Stimulated activated naive CD8-positive, alpha-beta T cell treated with anti-CD3 and anti-CD28 coated beads, Interleukin-15, Interleukin-2, amounts not matched to agents 100 U/mL and 50 U/mL, for 24 hours (primary cell): ENCODE results near the gene TNNI2.
"Not testable (repeated sequence)": the region's sequence is repeated elsewhere in the genome, so short reads cannot be mapped to it uniquely, and the experiment has no call there.

Experiments used
- ATAC-seq: fragments of 150-1000 bp; cut with Tn5 transposase; one replicate; pipeline ENCODE4 v1.10.0; 2021
- DNase-seq: peaks from one replicate; pipeline ENCODE4 v3.0.0; 2021

The TNNI2 gene

GRCh38 chr11:1862588-1863351 is 24.0 kb downstream of the TNNI2 start:
- no peak for ATAC-seq
- DNase-seq, result no peak

- no peak for ATAC-seq
These were observed 24.8 kb downstream of the TNNI2 start for GRCh38 chr11:1863352-1864216.

GRCh38 chr11:1864231-1864630 is 25.4 kb downstream of the TNNI2 start:
- DNase-seq (no peak), ATAC-seq (no peak)

More at GRCh38 chr11:1863352-1864216, 24.8 kb downstream of the TNNI2 start:
- no peak for DNase-seq

DNA sequence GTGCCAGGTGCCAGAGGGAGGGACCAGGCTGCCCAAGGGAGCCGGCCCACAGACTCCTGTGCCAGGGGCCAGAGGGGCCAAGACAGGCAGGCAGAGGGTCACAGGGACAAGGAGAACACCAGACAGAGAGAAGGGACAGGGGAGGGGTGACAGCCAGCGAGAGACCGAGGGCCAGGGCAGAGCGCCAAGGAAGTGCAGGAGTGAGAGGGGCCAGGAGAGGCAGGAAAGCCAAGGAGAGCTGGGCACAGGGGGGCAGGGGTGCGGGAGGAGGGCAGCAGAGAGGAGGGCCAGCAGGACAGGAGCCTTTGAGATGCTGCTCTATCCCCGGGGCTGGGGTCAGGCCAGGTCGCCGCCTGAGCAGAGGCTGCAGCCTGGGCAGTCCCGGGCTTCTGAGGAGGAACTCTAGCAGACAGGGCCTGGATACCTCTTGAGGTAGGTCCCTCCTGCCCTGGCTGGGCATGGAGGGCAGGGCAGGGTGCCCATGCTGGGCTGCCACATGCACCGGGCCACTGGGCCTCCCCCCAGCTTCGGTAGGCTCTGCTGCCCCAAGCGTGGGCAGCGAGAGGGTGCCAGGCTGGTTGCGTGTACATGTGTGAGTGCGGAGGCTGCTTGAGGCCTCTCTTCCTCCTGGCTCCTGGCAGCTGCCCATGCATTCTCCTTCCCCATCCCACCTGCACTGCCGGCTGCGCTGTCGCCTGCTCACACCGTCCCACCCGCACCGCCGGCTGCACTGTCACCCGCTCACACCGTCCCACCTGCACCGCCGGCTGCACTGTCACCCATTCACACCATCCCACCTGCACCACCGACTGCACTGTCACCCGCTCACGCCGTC is 26.3 kb downstream of the TNNI2 start:
- no peak for DNase-seq
- ATAC-seq, result no peak

DNA sequence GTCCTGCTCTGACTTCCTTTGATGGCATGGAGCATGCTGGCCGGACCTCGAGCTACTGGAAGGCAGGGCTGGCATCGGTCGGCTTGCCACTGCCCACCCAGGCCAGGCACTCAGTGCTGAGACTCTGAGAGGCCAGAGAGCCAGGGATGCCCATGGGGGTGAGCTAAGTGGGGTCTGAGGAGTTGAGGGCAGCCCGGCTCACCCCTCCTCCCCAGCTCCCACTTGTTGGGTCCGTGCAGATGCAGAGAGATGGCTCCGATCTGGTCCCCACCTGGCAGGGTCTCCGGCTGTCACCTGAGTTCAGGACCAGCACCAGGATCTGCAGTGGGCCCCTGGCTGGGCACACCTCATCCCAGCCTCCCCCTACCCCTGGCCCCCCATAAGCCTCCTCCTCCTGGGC is 27.4 kb downstream of the TNNI2 start:
- DNase-seq (no peak), ATAC-seq (no peak)

- DNase-seq (no peak), ATAC-seq (no peak)
These were observed 28.0 kb downstream of the TNNI2 start for GRCh38 chr11:1866776-1867175.

- DNase-seq, result no peak
- ATAC-seq, result no peak
These were observed 28.6 kb downstream of the TNNI2 start for GRCh38 chr11:1867381-1867780.

- ATAC-seq, result no peak
- DNase-seq, result no peak
These were observed 29.4 kb downstream of the TNNI2 start for GRCh38 chr11:1868056-1868635.

DNA sequence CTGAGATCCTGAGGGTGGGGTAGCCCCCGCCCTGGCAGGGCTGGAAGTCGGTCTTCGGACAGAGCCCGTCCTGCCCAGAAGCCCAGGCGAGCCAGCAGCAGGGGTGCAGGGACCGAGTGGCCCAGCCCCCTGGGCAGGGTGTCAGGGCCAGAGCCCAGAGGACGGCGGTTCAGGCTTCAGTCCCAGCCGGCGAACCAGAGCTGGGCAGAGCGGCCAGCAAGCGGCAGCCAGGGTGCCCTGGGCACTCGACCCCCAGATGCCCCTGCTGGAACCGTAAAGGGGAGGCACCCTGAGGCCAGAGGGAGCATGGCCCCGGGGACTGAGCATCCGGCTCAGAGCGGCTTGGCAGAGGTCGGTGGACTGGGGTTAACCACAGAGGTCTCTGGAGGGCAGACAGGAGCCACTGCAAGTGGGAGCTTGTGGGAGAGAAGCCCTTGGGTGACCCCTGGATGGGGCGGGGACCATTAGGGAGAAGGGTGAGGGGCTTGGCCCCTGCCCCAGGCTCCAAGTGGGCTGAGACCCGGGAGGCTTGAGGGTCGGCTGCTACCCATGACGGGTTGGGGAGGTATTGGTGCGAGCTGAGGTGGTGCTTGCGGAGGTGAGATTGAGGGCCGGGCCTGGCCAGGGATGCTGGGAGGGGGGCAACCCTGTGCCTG is 30.0 kb downstream of the TNNI2 start:
- no peak for DNase-seq
- ATAC-seq, result no peak

- no peak for ATAC-seq
- DNase-seq, result no peak
These were observed 30.9 kb downstream of the TNNI2 start for GRCh38 chr11:1869427-1870325.

GRCh38 chr11:1870326-1870696 is 31.5 kb downstream of the TNNI2 start:
- no peak for DNase-seq
- ATAC-seq, result no peak

DNA sequence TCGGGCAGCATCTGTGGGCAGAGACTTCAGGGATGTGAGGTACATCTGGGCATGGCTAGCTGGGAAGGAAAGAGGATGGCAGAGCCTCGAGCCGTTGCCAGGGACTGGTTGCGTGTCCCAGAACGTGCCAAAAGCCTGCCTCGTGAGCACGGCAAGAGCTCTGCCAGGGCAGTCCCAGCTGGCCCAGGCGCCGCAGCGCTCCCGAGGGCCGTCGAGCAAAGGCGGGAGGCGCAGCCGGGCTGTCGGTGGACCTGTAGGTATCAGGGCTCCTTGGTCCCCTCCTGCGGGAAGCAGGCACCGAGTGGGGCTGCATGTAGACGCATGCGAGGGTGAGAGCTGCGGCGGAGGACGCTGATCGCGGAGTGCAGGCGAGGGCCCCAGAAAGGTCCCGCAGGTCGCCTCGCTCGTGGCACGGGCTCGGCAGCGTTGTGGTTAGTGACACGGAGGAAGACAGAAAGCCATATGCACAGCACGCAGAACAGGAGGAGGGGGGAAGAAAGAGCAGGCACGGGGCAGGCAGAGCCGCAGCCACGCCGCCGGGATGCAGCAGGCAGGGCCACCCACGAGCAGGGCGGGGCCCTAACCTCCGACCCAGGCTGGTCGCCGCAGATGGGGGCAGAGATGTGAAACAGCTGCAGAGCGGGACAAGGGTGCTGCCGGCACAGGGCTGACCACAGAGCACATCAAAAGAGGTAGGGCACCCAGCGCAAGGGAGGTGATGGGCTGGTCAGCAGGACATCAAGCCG is 32.1 kb downstream of the TNNI2 start:
- DNase-seq, result peak; percentile 48
- peak; percentile 55 for ATAC-seq

GRCh38 chr11:1871531-1871930 is 32.8 kb downstream of the TNNI2 start:
- DNase-seq, result no peak
- ATAC-seq, result no peak

DNA sequence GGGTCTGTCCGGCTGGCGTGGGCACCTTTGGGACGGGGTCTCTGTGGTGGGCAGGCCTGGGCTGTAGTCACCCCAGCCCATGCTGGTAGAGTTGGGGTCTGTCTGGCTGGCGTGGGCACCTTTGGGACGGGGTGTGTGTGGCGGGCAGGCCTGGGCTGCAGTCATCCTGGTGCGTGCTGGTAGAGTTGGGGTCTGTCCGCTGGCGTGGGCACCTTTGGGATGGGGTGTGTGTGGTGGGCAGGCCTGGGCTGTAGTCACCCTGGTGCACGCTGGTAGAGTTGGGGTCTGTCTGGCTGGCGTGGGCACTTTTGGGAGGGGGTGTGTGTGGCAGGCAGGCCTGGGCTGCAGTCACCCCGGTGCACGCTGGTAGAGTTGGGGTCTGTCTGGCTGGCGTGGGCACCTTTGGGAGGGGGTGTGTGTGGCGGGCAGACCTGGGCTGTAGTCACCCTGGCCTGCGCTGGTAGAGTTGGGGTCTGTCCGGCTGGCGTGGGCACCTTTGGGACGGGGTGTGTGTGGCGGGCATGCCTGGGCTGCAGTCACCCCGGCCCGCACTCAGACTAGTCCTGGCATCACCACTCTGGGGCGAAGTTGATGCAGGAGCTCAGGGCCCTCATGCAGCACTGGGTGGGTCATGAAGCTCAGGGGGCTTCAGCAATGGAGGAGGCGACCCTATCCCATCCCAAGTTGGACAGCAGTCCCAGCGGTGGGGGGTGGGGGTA is 33.6 kb downstream of the TNNI2 start:
- DNase-seq, result no peak
- ATAC-seq, result no peak

DNA sequence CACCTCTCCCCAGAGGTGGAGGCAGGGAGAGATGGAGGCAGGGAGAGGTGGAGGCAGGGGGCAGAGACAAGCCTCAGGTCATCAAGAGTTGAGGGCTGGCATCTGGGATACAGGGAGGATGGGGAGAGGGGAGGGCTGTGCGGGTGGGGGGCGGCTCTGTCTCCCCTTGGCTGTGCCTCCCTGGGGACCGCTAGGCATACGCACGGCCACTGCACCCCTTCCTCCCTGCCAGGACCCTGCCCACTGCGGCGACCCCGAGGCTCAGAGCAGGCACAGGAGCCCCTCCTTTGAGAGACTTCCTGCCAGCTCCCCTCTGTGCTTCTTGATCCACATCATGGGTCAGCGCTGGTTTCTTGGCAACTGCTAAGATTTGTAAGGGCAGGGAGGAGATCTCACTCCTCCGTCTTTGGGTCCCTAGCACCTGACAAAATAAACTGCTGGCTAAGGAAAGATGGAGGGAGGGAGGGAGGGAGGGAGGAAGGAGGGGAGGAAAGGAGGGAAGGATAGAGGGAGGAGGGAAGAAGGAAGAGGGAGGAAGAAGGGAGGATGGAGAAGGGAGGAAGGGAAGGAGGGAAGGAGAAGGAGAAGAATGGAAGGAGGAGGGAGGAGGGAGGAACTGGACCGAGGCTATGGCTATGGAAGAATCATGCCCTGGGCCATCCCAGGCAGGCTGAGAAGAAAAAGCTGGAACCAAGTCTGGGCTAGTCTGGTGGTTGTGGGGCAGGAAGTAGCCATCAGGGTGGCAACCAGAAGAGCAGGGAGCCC is 34.4 kb downstream of the TNNI2 start:
- ATAC-seq, result peak; percentile 29
- no peak for DNase-seq

- DNase-seq, ATAC-seq: not testable (repeated sequence)
These were observed 35.0 kb downstream of the TNNI2 start for GRCh38 chr11:1873813-1874150.

GRCh38 chr11:1874441-1875092 is 35.8 kb downstream of the TNNI2 start:
- not testable (repeated sequence) for DNase-seq

More at GRCh38 chr11:1874441-1875092, 35.8 kb downstream of the TNNI2 start:
- ATAC-seq, result not testable (repeated sequence)
